ENCODE data around the gene ZSWIM6. TPM values are rescaled to one million over a fixed set of nuclear protein-coding genes. Genes with fewer than 3 reads are reported as not detected.
A peak's percentile ranks its signal among the peaks of the same experiment; 100 is the strongest.

ZSWIM6 gene
- polyA plus RNA-seq, 2 of the 4 experiments (the other 2 are of a cell fraction) = 8.9 to 18.0 TPM

GRCh38 chr5:61450493-61451279, 118.6 kb downstream of the ZSWIM6 start:
- 29% methylated on average over 1 of the region's 1 CpG for WGBS (ENCODE audit: missing lambda C conversion rate)
- Histone ChIP-seq H3K4me3 (0 out of 3 replicates have a peak overlapping the region, but pooled peaks have one; percentile 9), H3K4me2 (peak overlapping the region; percentile 74), H3K4me1 (peaks cover 44% of the 10 kb centered on the region), H3K9me3 (peaks cover 7% of the 10 kb centered on the region; the same call in 1 of the 3 replicates), H3K27ac (peak overlapping the region; percentile 75 to 90)
- ChIA-PET CTCF (interaction anchor here (0.8 to 1.2 kb wide), 4 partner anchors 9 to 119 kb away, joined by 3 to 4 read pairs (median 4); no protein-coding TSS in a partner anchor), POLR2A (interaction anchor here (0.6 to 1.2 kb wide), 4 partner anchors 11 to 893 kb away, joined by 3 to 11 read pairs (median 3); partner anchors contain the start of gene ZSWIM6)
- DNase-seq (ENCODE audit: low read depth in 1 of 2, low spot score in 1 of 2) (peak in 1 of 2 experiments; percentile 57), FAIRE-seq (peak; percentile 70), ATAC-seq (peak; percentile 62 to 80)
- TF ChIP-seq REST (IDR thresholded peaks at IDR 0.05) (no peak), PBX3 (IDR thresholded peaks at IDR 0.05) (no peak), ZNF302 (CRISPR knock-in tag; IDR thresholded peaks at IDR 0.05) (no peak), BCL3 (IDR thresholded peaks at IDR 0.05) (no peak), NR3C1 (IDR thresholded peaks at IDR 0.05) (no peak), HOXB13 (CRISPR knock-in tag; IDR thresholded peaks at IDR 0.05; ENCODE audit: low read depth) (no peak), TP53 (CRISPR knock-in tag; IDR thresholded peaks at IDR 0.05) (no peak), RCOR1 (IDR thresholded peaks at IDR 0.05; ENCODE audit: low read depth, low read length) (no peak), USF2 (IDR thresholded peaks at IDR 0.05) (no peak), HMGXB4 (CRISPR knock-in tag; IDR thresholded peaks at IDR 0.05; ENCODE audit: borderline replicate concordance) (no peak), CTCF (IDR thresholded peaks at IDR 0.05) (no peak), FOXS1 (CRISPR knock-in tag; IDR thresholded peaks at IDR 0.05) (no peak), CHD4 (IDR thresholded peaks at IDR 0.05; ENCODE audit: borderline replicate concordance) (no peak), MYC (IDR thresholded peaks at IDR 0.05; ENCODE audit: borderline replicate concordance, low read length) (no peak), KDM5A (IDR thresholded peaks at IDR 0.05) (no peak), BHLHE40 (IDR thresholded peaks at IDR 0.05; ENCODE audit: low read depth, low read length) (no peak), EHF (CRISPR knock-in tag; IDR thresholded peaks at IDR 0.05) (no peak), NPAS2 (CRISPR knock-in tag; IDR thresholded peaks at IDR 0.05; ENCODE audit: borderline replicate concordance) (no peak), E2F6 (IDR thresholded peaks at IDR 0.05; ENCODE audit: borderline replicate concordance, low read depth) (no peak)
